GM12878 (cell line): ENCODE data around the gene PMEL.

Source experiments
- NR2C2 ChIP-seq: IDR thresholded peaks from 2 replicates; pipeline ENCODE4 v1.6.1; 2011; ENCODE audit warnings: borderline replicate concordance, low read depth; ENCODE audit not compliant: control insufficient read depth, insufficient read length
- ZZZ3 ChIP-seq: IDR thresholded peaks from 2 replicates; pipeline ENCODE4 v1.6.1; 2011; ENCODE audit warnings: low read depth; ENCODE audit not compliant: control insufficient read depth, insufficient read length
- TF ChIP-seq, protein P1 (sequence below): IDR thresholded peaks from 2 replicates; pipeline ENCODE4 v1.6.1; 2011; ENCODE audit warnings: mild to moderate bottlenecking, low read depth, low read length, moderate library complexity; ENCODE audit not compliant: insufficient replicate concordance

GRCh38 chr12:55974308-55974730 lies 8.5 kb upstream of the PMEL start:
- TF ChIP-seq ZZZ3 (no peak), NR2C2 (no peak)
- TF ChIP-seq, protein P1, sequence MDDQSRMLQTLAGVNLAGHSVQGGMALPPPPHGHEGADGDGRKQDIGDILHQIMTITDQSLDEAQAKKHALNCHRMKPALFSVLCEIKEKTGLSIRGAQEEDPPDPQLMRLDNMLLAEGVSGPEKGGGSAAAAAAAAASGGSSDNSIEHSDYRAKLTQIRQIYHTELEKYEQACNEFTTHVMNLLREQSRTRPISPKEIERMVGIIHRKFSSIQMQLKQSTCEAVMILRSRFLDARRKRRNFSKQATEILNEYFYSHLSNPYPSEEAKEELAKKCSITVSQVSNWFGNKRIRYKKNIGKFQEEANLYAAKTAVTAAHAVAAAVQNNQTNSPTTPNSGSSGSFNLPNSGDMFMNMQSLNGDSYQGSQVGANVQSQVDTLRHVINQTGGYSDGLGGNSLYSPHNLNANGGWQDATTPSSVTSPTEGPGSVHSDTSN, result no peak
